ENCODE results near the gene RAB3C. TPM values are rescaled to one million over a fixed set of nuclear protein-coding genes. Genes with fewer than 3 reads are reported as not detected.

Gene RAB3C
- total RNA-seq, 1 donor from 2014 or later = not detected

DNA sequence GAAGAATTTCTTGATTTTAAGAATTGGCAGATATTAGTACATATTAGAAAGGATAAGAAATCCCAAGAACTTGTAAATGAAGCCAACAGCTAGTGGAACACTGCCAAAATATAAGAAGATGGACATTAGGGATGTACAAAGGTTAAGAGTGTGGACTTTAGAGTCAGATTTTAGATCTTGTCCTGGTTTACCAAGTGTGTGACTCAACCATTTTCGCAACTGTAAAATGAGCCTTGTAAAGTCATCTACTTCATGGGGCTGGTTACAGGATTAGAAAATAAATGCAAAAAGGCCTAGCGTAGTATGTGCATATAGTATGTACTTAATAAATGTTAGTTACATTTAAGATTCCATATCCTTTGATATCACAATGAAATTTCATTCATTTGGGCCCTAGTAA, 260.0 kb downstream of the RAB3C start:
- TF ChIP-seq, protein P1, sequence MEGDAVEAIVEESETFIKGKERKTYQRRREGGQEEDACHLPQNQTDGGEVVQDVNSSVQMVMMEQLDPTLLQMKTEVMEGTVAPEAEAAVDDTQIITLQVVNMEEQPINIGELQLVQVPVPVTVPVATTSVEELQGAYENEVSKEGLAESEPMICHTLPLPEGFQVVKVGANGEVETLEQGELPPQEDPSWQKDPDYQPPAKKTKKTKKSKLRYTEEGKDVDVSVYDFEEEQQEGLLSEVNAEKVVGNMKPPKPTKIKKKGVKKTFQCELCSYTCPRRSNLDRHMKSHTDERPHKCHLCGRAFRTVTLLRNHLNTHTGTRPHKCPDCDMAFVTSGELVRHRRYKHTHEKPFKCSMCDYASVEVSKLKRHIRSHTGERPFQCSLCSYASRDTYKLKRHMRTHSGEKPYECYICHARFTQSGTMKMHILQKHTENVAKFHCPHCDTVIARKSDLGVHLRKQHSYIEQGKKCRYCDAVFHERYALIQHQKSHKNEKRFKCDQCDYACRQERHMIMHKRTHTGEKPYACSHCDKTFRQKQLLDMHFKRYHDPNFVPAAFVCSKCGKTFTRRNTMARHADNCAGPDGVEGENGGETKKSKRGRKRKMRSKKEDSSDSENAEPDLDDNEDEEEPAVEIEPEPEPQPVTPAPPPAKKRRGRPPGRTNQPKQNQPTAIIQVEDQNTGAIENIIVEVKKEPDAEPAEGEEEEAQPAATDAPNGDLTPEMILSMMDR (IDR thresholded peaks at IDR 0.05) = no peak
- H3K27ac Mint-ChIP-seq (ENCODE audit: unreplicated experiment) = no peak overlapping the region
- no peak overlapping the region for H3K4me3 Mint-ChIP-seq (ENCODE audit: unreplicated experiment)
- no peaks in the 10 kb centered on the region for H3K4me1 Mint-ChIP-seq (ENCODE audit: low read depth)
- peaks cover 17% of the 10 kb centered on the region for H3K9me3 Mint-ChIP-seq (ENCODE audit: low read depth)
- no peaks in the 10 kb centered on the region for H3K27me3 Mint-ChIP-seq (ENCODE audit: low read depth)
- no peaks in the 10 kb centered on the region for H3K36me3 Mint-ChIP-seq (ENCODE audit: low read depth)
- DNase-seq (ENCODE audit: low spot score) = no peak

DNA sequence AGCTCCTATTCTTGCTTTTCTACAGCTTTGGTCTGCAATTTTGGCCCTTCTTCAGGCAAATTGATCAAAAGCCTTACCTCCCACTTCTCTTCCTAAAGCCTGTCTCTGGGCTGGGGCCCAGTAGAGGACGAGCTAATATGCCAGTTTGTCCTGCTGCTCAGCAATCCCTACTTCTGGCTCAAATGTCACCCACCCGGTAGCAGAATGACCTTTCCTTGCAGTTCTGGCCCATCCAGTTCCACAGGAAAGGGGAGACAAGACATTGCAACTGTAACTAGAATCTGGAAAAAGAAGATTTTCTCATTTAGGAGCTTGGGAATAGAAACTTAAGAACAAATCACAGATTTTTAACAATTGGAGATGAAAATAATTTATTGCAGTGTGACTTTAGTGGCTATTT, 261.5 kb downstream of the RAB3C start:
- H3K36me3 Mint-ChIP-seq (ENCODE audit: low read depth) = no peaks in the 10 kb centered on the region
- H3K27ac Mint-ChIP-seq (ENCODE audit: unreplicated experiment) = no peak overlapping the region
- peaks cover 10% of the 10 kb centered on the region for H3K9me3 Mint-ChIP-seq (ENCODE audit: low read depth)
- TF ChIP-seq, protein P1 (IDR thresholded peaks at IDR 0.05) = no peak
- no peak overlapping the region for H3K4me3 Mint-ChIP-seq (ENCODE audit: unreplicated experiment)
- DNase-seq (ENCODE audit: low spot score) = no peak
- no peaks in the 10 kb centered on the region for H3K4me1 Mint-ChIP-seq (ENCODE audit: low read depth)
- peaks cover 1% of the 10 kb centered on the region for H3K27me3 Mint-ChIP-seq (ENCODE audit: low read depth)

- no peaks in the 10 kb centered on the region for H3K36me3 Mint-ChIP-seq (ENCODE audit: low read depth)
- no peak overlapping the region for H3K27ac Mint-ChIP-seq (ENCODE audit: unreplicated experiment)
- peaks cover 17% of the 10 kb centered on the region for H3K27me3 Mint-ChIP-seq (ENCODE audit: low read depth)
- TF ChIP-seq, protein P1 (IDR thresholded peaks at IDR 0.05) = no peak
- no peak overlapping the region for H3K4me3 Mint-ChIP-seq (ENCODE audit: unreplicated experiment)
- no peaks in the 10 kb centered on the region for H3K9me3 Mint-ChIP-seq (ENCODE audit: low read depth)
- DNase-seq (ENCODE audit: low spot score) = no peak
- H3K4me1 Mint-ChIP-seq (ENCODE audit: low read depth) = no peaks in the 10 kb centered on the region
Observed at GRCh38 chr5:58847041-58847440, 264.2 kb downstream of the RAB3C start.

GRCh38 chr5:58849223-58849622, 266.3 kb downstream of the RAB3C start:
- TF ChIP-seq, protein P1 (IDR thresholded peaks at IDR 0.05) = no peak
- no peak overlapping the region for H3K27ac Mint-ChIP-seq (ENCODE audit: unreplicated experiment)
- H3K4me3 Mint-ChIP-seq (ENCODE audit: unreplicated experiment) = no peak overlapping the region

DNA sequence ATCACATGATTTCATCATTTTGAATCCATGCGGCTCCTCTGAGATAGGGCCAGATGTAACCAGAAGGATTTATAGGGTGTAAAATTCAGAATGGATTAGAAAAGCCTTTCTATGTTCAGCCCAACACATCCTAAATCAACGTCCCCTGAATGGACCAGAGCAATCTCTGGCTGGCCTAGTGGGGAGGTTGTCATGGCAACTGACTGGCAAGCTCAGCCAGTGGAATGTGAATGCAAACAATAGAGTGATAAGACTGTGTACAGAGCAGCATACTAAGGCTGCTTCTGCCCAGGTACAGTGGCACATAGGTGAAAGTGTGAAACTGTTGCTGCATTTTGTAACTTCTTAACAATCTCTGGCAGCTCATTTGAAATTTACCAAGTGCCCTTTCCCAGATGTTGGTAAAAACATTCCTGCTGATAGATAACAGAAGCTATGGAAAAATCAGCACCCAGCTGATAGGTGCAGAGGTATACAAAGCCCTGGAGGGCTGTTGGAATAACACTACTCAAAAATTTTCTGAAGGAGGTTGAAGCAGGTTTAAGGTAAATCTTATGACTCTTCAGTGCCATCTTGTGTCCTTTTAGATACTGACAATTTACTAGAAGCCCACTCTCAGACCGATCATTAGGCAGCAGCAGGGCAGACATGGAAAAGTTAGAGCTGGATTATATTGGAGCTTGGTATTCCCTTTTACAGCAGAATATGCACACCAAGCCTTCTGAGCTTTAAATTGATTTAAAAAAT, 267.2 kb downstream of the RAB3C start:
- Mint-ChIP-seq H3K4me1 (ENCODE audit: low read depth) (no peaks in the 10 kb centered on the region), H3K27me3 (ENCODE audit: low read depth) (peaks cover 27% of the 10 kb centered on the region), H3K9me3 (ENCODE audit: low read depth) (no peaks in the 10 kb centered on the region), H3K4me3 (ENCODE audit: unreplicated experiment) (no peak overlapping the region), H3K27ac (ENCODE audit: unreplicated experiment) (no peak overlapping the region), H3K36me3 (ENCODE audit: low read depth) (no peaks in the 10 kb centered on the region)
- TF ChIP-seq, protein P1 (IDR thresholded peaks at IDR 0.05) = peak; percentile 85
- no peak for DNase-seq (ENCODE audit: low spot score)

More at GRCh38 chr5:58849223-58849622, 266.3 kb downstream of the RAB3C start:
- H3K27me3 Mint-ChIP-seq (ENCODE audit: low read depth) = peaks cover 26% of the 10 kb centered on the region
- no peaks in the 10 kb centered on the region for H3K36me3 Mint-ChIP-seq (ENCODE audit: low read depth)
- H3K9me3 Mint-ChIP-seq (ENCODE audit: low read depth) = no peaks in the 10 kb centered on the region
- DNase-seq (ENCODE audit: low spot score) = no peak
- no peaks in the 10 kb centered on the region for H3K4me1 Mint-ChIP-seq (ENCODE audit: low read depth)

All from chondrocyte (in vitro differentiated cells).